PC-3 (cell line): ENCODE results near the gene CEP192. TPM values are rescaled to one million over a fixed set of nuclear protein-coding genes. Genes with fewer than 3 reads are reported as not detected.

Source experiments
- ATAC-seq: fragments of 200-7000 bp; cut with Tn5 transposase; 2 replicates; pipeline ENCODE4 v1.9.1; 2020; ENCODE audit warnings: mild to moderate bottlenecking, moderate library complexity
- BruUV-seq: library from RNA; stranded (reverse); fragments of 400-500 nt; replicated peaks from 2 replicates; lab custom pipeline; 2021; lab: Mats Ljungman, UMichigan
- CTCF ChIA-PET: fragments of 300-600 bp; sonication (Branson Sonifier 250); formaldehyde crosslinking; loops from one replicate; lab custom pipeline; 2022; ENCODE audit warnings: antibody characterized with exemption; lab: Charles Lee
- POLR2A ChIA-PET: fragments of 300-600 bp; sonication (Branson Sonifier 250); formaldehyde crosslinking; loops from one replicate; lab custom pipeline; 2022; ENCODE audit warnings: antibody characterized with exemption; ENCODE audit not compliant: unreplicated experiment; lab: Charles Lee
- DNase-seq: peaks from one replicate; pipeline ENCODE4 v3.0.0-alpha.2; 2015
- H2AFZ ChIP-seq: fragments of 300-600 bp; sonication (generic); 2 replicates; pipeline ENCODE4 v1.6.0; 2016; ENCODE audit warnings: antibody characterized with exemption, low read length
- H3F3A ChIP-seq: fragments of 300-600 bp; sonication (generic); one replicate; pipeline ENCODE4 v1.6.0; 2017; ENCODE audit warnings: antibody characterized with exemption, low read length, control low read depth, mild to moderate bottlenecking; ENCODE audit not compliant: unreplicated experiment
- H3K27ac ChIP-seq: fragments of 300-600 bp; sonication (generic); 2 replicates; pipeline ENCODE4 v1.5.1; 2016; ENCODE audit warnings: mild to moderate bottlenecking, low read length
- H3K27me3 ChIP-seq: fragments of 300-600 bp; sonication (generic); 2 replicates; pipeline ENCODE4 v1.6.1; 2016; ENCODE audit warnings: low read length, mixed read lengths
- H3K36me3 ChIP-seq: fragments of 300-600 bp; sonication (generic); 2 replicates; pipeline ENCODE4 v1.6.1; 2016; ENCODE audit warnings: low read depth, mixed run types, low read length, mixed read lengths
- H3K4me1 ChIP-seq: fragments of 300-600 bp; sonication (generic); 2 replicates; pipeline ENCODE4 v1.5.1; 2016; ENCODE audit warnings: low read length; ENCODE audit not compliant: insufficient read depth
- H3K4me2 ChIP-seq: fragments of 300-600 bp; sonication (generic); 2 replicates; pipeline ENCODE4 v1.6.0; 2016; ENCODE audit warnings: low read length
- H3K4me3 ChIP-seq: fragments of 300-600 bp; sonication (generic); 2 replicates; pipeline ENCODE4 v1.5.1; 2016; ENCODE audit warnings: mild to moderate bottlenecking, low read length, mixed read lengths
- H3K79me2 ChIP-seq: fragments of 300-600 bp; sonication (generic); 2 replicates; pipeline ENCODE4 v1.6.1; 2017; ENCODE audit warnings: low read length, mixed read lengths
- H3K9ac ChIP-seq: fragments of 300-600 bp; sonication (generic); 2 replicates; pipeline ENCODE4 v1.6.0; 2016; ENCODE audit warnings: mild to moderate bottlenecking, low read length
- H3K9me2 ChIP-seq: fragments of 300-600 bp; sonication (generic); replicated peaks from 2 replicates; pipeline ENCODE4 v1.6.1; 2016; ENCODE audit warnings: mixed run types, low read length, mixed read lengths
- H3K9me3 ChIP-seq: fragments of 300-600 bp; sonication (generic); 2 replicates; pipeline ENCODE4 v1.6.1; 2016; ENCODE audit warnings: low read length, mixed read lengths
- H4K20me1 ChIP-seq: fragments of 300-600 bp; sonication (generic); 2 replicates; pipeline ENCODE4 v1.6.1; 2016; ENCODE audit warnings: low read length, mixed read lengths
- EZH2 ChIP-seq: fragments of 300-600 bp; sonication (generic); IDR thresholded peaks from one replicate; pipeline ENCODE4 v1.6.1; 2017; ENCODE audit warnings: antibody characterized with exemption, mild to moderate bottlenecking, low read length; ENCODE audit not compliant: unreplicated experiment
- EZH2phosphoT487 ChIP-seq: fragments of 300-600 bp; sonication (generic); IDR thresholded peaks from 2 replicates; pipeline ENCODE4 v1.6.1; 2018; ENCODE audit warnings: mild to moderate bottlenecking, antibody characterized with exemption, low read length, borderline replicate concordance
- intact Hi-C: fragments of 100-400 bp; cut with micrococcal nuclease; formaldehyde crosslinking; loops from 2 replicates; pipeline ENCODE4 v1.9.0; 2023
- total RNA-seq: library from RNA; depleted of rRNA; stranded (reverse); fragments of >200 nt; gene quantifications from 2 replicates; pipeline ENCODE4 v1.2.3, GENCODE V29; 2014
- TF ChIP-seq, protein P1 (sequence below): fragments of 300-600 bp; sonication (generic); conservative IDR thresholded peaks from 2 replicates; pipeline ENCODE4 v1.5.1; 2017; ENCODE audit warnings: antibody characterized with exemption, low read depth, mild to moderate bottlenecking, low read length

The CEP192 gene
- total RNA-seq, 1 experiment from 2014 or later, result 32.6 TPM

DNA sequence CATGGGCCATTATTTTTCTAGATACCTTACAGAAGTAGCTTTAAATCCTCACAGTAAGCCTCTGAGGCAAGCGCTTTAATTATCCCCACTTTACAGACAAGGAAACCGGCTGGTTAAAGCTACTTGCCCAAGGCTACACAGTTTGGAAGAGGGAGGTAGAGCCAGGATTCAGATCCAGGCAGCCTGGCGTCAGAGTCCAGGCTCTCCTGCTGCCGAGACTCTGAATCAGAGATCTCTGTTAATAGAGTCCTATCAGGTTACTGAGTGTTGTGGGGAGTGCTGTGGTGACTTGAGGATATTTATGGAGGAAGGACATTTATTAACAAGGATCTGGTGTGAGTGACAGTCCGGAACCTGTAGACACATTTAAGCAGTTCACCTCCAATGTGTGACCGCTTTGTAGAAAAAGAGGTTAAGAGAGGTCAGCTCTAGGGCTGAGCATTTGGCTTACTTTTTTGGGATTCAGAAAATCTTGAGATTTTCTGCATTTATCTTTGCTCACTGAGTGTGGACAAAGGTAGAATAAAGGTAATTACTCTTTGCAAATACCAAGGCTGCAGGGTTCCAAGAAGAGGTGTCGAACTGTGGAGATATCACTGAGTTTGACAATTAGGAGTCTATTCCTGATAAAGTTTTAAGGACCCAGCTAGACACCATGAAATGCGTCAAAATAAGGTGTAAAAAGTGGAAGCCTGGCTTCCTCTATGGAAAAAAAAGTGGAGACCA, 1.6 kb upstream of the CEP192 start:
- ChIA-PET POLR2A (no interaction called here), CTCF (interaction anchor here (0.6 kb wide), 1 partner anchor 15 kb away, joined by 3 read pairs; no protein-coding TSS in a partner anchor)
- no peak overlapping the region for H3K27ac ChIP-seq
- H3F3A ChIP-seq, result peaks cover 6% of the 10 kb centered on the region
- intact Hi-C loops, result loop anchor here (2.0 to 5.0 kb wide), 2 partner anchors 41 to 738 kb away; partner anchors contain the start of genes FAM210A, RNMT and SEH1L
- no peak overlapping the region for H2AFZ ChIP-seq
- TF ChIP-seq EZH2phosphoT487 (no peak), EZH2 (no peak)
- TF ChIP-seq, protein P1, sequence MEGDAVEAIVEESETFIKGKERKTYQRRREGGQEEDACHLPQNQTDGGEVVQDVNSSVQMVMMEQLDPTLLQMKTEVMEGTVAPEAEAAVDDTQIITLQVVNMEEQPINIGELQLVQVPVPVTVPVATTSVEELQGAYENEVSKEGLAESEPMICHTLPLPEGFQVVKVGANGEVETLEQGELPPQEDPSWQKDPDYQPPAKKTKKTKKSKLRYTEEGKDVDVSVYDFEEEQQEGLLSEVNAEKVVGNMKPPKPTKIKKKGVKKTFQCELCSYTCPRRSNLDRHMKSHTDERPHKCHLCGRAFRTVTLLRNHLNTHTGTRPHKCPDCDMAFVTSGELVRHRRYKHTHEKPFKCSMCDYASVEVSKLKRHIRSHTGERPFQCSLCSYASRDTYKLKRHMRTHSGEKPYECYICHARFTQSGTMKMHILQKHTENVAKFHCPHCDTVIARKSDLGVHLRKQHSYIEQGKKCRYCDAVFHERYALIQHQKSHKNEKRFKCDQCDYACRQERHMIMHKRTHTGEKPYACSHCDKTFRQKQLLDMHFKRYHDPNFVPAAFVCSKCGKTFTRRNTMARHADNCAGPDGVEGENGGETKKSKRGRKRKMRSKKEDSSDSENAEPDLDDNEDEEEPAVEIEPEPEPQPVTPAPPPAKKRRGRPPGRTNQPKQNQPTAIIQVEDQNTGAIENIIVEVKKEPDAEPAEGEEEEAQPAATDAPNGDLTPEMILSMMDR, result no peak
- peaks cover 17% of the 10 kb centered on the region for H3K36me3 ChIP-seq
- H3K9me3 ChIP-seq, result no peaks in the 10 kb centered on the region
- no TSS peak for BruUV-seq
- no peaks in the 10 kb centered on the region for H3K27me3 ChIP-seq
- H4K20me1 ChIP-seq, result peaks cover 26% of the 10 kb centered on the region
- no peak overlapping the region for H3K9ac ChIP-seq
- ATAC-seq (no peak), DNase-seq (no peak)
- peaks cover 33% of the 10 kb centered on the region for H3K79me2 ChIP-seq
- H3K9me2 ChIP-seq, result no peaks in the 10 kb centered on the region
- H3K4me2 ChIP-seq, result peak overlapping the region; percentile 87; the same call in 1 of the 2 replicates
- H3K4me1 ChIP-seq, result peaks cover 22% of the 10 kb centered on the region
- H3K4me3 ChIP-seq, result peak overlapping the region; percentile 94; the same call in 1 of the 2 replicates

DNA sequence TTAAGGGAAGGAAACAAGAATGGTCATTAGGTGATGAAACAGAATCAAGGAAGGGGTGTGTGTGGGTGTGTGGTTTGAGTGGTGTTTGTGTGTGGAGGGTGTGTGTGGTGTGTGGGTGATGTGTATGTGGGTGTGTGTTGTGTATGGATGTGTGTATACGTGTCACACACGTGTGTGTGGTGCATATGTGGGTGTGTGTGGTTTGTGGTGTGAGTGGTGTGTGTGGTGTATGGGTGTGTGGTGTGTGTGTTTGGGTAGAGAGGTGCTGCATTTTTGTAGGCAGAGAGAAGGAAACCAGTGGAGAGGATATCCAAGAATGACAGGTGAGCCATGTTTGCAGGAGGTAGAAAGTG, 1.1 kb upstream of the CEP192 start:
- no peaks in the 10 kb centered on the region for H3K9me3 ChIP-seq
- no peaks in the 10 kb centered on the region for H3K27me3 ChIP-seq
- H3K4me1 ChIP-seq, result peaks cover 22% of the 10 kb centered on the region
- CTCF ChIA-PET, result no interaction called here
- peak overlapping the region; percentile 94; the same call in 1 of the 2 replicates for H3K4me3 ChIP-seq
- H3K79me2 ChIP-seq, result peaks cover 39% of the 10 kb centered on the region
- no TSS peak for BruUV-seq
- H3F3A ChIP-seq, result peaks cover 6% of the 10 kb centered on the region
- H2AFZ ChIP-seq, result peak overlapping the region; percentile 73; the same call in 1 of the 2 replicates
- peak overlapping the region; percentile 87 for H3K4me2 ChIP-seq
- TF ChIP-seq, protein P1, result no peak
- TF ChIP-seq EZH2phosphoT487, result no peak
- no peak for TF ChIP-seq EZH2
- DNase-seq, result no peak
- ATAC-seq, result no peak
- H3K36me3 ChIP-seq, result peaks cover 13% of the 10 kb centered on the region
- H4K20me1 ChIP-seq, result peaks cover 26% of the 10 kb centered on the region
- intact Hi-C loops, result loop anchor here (2.0 to 5.0 kb wide), 2 partner anchors 41 to 737 kb away; partner anchors contain the start of genes FAM210A, RNMT and SEH1L
- no peak overlapping the region for H3K27ac ChIP-seq
- POLR2A ChIA-PET, result no interaction called here
- no peaks in the 10 kb centered on the region for H3K9me2 ChIP-seq
- no peak overlapping the region for H3K9ac ChIP-seq
